Measurements from ENCODE around the gene TMC1.

- no peak for TF ChIP-seq ZNF571 (tag by site-specific recombination; IDR thresholded peaks at IDR 0.05)
- no peak for TF ChIP-seq TRIM28 (IDR thresholded peaks at IDR 0.05; ENCODE audit: borderline replicate concordance, low read length)
Observed at GRCh38 chr9:72560086-72560485, 38.7 kb downstream of the TMC1 start.
